Activated T-helper 2 cell treated with anti-CD3 and anti-CD28 coated beads, Interferon-gamma antibody, Interleukin-2, Interleukin-4, amounts not matched to agents 10 μg/mL and 5 μg/mL and 100 μg/mL, durations not matched to agents 14 hours and 24 hours and 36 hours (primary cell): ENCODE results near the gene MDM2. TPM values are rescaled to one million over a fixed set of nuclear protein-coding genes. Genes with fewer than 3 reads are reported as not detected.
A peak's percentile ranks its signal among the peaks of the same experiment; 100 is the strongest.

Source experiments
- DNase-seq: peaks from one replicate; pipeline ENCODE4 v3.0.0; 2021; ENCODE audit warnings: low spot score
- H3K27ac Mint-ChIP-seq: one replicate; pipeline ENCODE4 v1.8.0; 2021; ENCODE audit warnings: mixed read lengths
- H3K27me3 Mint-ChIP-seq: one replicate; pipeline ENCODE4 v1.8.0; 2021; ENCODE audit warnings: low read depth, mixed read lengths
- H3K36me3 Mint-ChIP-seq: one replicate; pipeline ENCODE4 v1.8.0; 2021; ENCODE audit warnings: low read depth, mixed read lengths
- H3K4me1 Mint-ChIP-seq: one replicate; pipeline ENCODE4 v1.8.0; 2021; ENCODE audit warnings: low read depth, mixed read lengths
- H3K4me3 Mint-ChIP-seq: one replicate; pipeline ENCODE4 v1.8.0; 2021; ENCODE audit warnings: low read depth, mild to moderate bottlenecking, moderate library complexity, mixed read lengths
- H3K9me3 Mint-ChIP-seq: one replicate; pipeline ENCODE4 v1.8.0; 2021; ENCODE audit warnings: mixed read lengths
- intact Hi-C: fragments of 100-400 bp; cut with micrococcal nuclease; formaldehyde crosslinking; loops from one replicate; pipeline ENCODE4 v1.15.1; 2023
- total RNA-seq: library from RNA; stranded (reverse); gene quantifications from 2 replicates; pipeline ENCODE4 v1.2.3, GENCODE V29; 2022

Gene MDM2
- total RNA-seq, 1 donor from 2014 or later: 180 TPM

GRCh38 chr12:68772714-68773113, 35.3 kb upstream of the MDM2 start:
- Mint-ChIP-seq H3K27me3 (no peaks in the 10 kb centered on the region), H3K9me3 (no peaks in the 10 kb centered on the region), H3K4me3 (peak overlapping the region; percentile 40), H3K4me1 (peaks cover 4% of the 10 kb centered on the region), H3K27ac (no peak overlapping the region), H3K36me3 (no peaks in the 10 kb centered on the region)
- DNase-seq: no peak
- intact Hi-C loops: no loop called here

- Mint-ChIP-seq H3K4me3 (no peak overlapping the region), H3K36me3 (no peaks in the 10 kb centered on the region), H3K4me1 (peaks cover 4% of the 10 kb centered on the region), H3K27ac (no peak overlapping the region), H3K27me3 (no peaks in the 10 kb centered on the region), H3K9me3 (no peaks in the 10 kb centered on the region)
- no peak for DNase-seq
- intact Hi-C loops: no loop called here
Observed at GRCh38 chr12:68773582-68773981, 34.4 kb upstream of the MDM2 start.

- Mint-ChIP-seq H3K27me3 (no peaks in the 10 kb centered on the region), H3K4me3 (no peak overlapping the region), H3K9me3 (no peaks in the 10 kb centered on the region), H3K36me3 (no peaks in the 10 kb centered on the region), H3K27ac (no peak overlapping the region), H3K4me1 (peaks cover 4% of the 10 kb centered on the region)
- intact Hi-C loops: no loop called here
- DNase-seq: no peak
Observed at GRCh38 chr12:68775121-68775630, 32.8 kb upstream of the MDM2 start.

GRCh38 chr12:68776976-68777610, 30.9 kb upstream of the MDM2 start:
- Mint-ChIP-seq H3K4me1 (peaks cover 4% of the 10 kb centered on the region), H3K9me3 (no peaks in the 10 kb centered on the region), H3K36me3 (no peaks in the 10 kb centered on the region), H3K4me3 (no peak overlapping the region), H3K27me3 (no peaks in the 10 kb centered on the region), H3K27ac (no peak overlapping the region)
- intact Hi-C loops: no loop called here
- no peak for DNase-seq

GRCh38 chr12:68779280-68779679, 28.7 kb upstream of the MDM2 start:
- Mint-ChIP-seq H3K36me3 (no peaks in the 10 kb centered on the region), H3K9me3 (no peaks in the 10 kb centered on the region), H3K4me1 (no peaks in the 10 kb centered on the region), H3K27me3 (no peaks in the 10 kb centered on the region), H3K4me3 (no peak overlapping the region), H3K27ac (no peak overlapping the region)
- intact Hi-C loops: no loop called here
- no peak for DNase-seq

GRCh38 chr12:68780731-68781130, 27.2 kb upstream of the MDM2 start:
- H3K4me3 Mint-ChIP-seq: no peak overlapping the region
- no peaks in the 10 kb centered on the region for H3K4me1 Mint-ChIP-seq
- H3K27ac Mint-ChIP-seq: no peak overlapping the region
- H3K27me3 Mint-ChIP-seq: no peaks in the 10 kb centered on the region
- intact Hi-C loops: no loop called here
- no peaks in the 10 kb centered on the region for H3K9me3 Mint-ChIP-seq
- DNase-seq: no peak
- no peaks in the 10 kb centered on the region for H3K36me3 Mint-ChIP-seq

GRCh38 chr12:68781728-68782127, 26.2 kb upstream of the MDM2 start:
- H3K27ac Mint-ChIP-seq: no peak overlapping the region

GRCh38 chr12:68784015-68784414, 24.0 kb upstream of the MDM2 start:
- Mint-ChIP-seq H3K27me3 (no peaks in the 10 kb centered on the region), H3K36me3 (no peaks in the 10 kb centered on the region), H3K9me3 (no peaks in the 10 kb centered on the region), H3K4me1 (peaks cover 4% of the 10 kb centered on the region), H3K27ac (no peak overlapping the region), H3K4me3 (no peak overlapping the region)
- no peak for DNase-seq
- intact Hi-C loops: no loop called here

More at GRCh38 chr12:68781728-68782127, 26.2 kb upstream of the MDM2 start:
- H3K4me1 Mint-ChIP-seq: no peaks in the 10 kb centered on the region
- intact Hi-C loops: no loop called here
- H3K27me3 Mint-ChIP-seq: no peaks in the 10 kb centered on the region
- DNase-seq: no peak
- H3K36me3 Mint-ChIP-seq: no peaks in the 10 kb centered on the region
- H3K9me3 Mint-ChIP-seq: no peaks in the 10 kb centered on the region
- no peak overlapping the region for H3K4me3 Mint-ChIP-seq

- no peak for DNase-seq
- intact Hi-C loops: no loop called here
- Mint-ChIP-seq H3K4me1 (peaks cover 4% of the 10 kb centered on the region), H3K4me3 (no peak overlapping the region), H3K27me3 (no peaks in the 10 kb centered on the region), H3K27ac (no peak overlapping the region), H3K36me3 (no peaks in the 10 kb centered on the region), H3K9me3 (no peaks in the 10 kb centered on the region)
Observed at GRCh38 chr12:68785358-68785757, 22.6 kb upstream of the MDM2 start.

- Mint-ChIP-seq H3K4me3 (no peak overlapping the region), H3K9me3 (no peaks in the 10 kb centered on the region), H3K36me3 (no peaks in the 10 kb centered on the region), H3K27ac (no peak overlapping the region), H3K27me3 (no peaks in the 10 kb centered on the region), H3K4me1 (peaks cover 4% of the 10 kb centered on the region)
- intact Hi-C loops: no loop called here
- DNase-seq: no peak
Observed at GRCh38 chr12:68785823-68786222, 22.2 kb upstream of the MDM2 start.

GRCh38 chr12:68786929-68787328, 21.0 kb upstream of the MDM2 start:
- peaks cover 4% of the 10 kb centered on the region for H3K4me1 Mint-ChIP-seq

GRCh38 chr12:68788554-68789143, 19.3 kb upstream of the MDM2 start:
- no peaks in the 10 kb centered on the region for H3K9me3 Mint-ChIP-seq
- no peaks in the 10 kb centered on the region for H3K27me3 Mint-ChIP-seq
- intact Hi-C loops: no loop called here
- no peak overlapping the region for H3K4me3 Mint-ChIP-seq
- peaks cover 9% of the 10 kb centered on the region for H3K4me1 Mint-ChIP-seq
- DNase-seq: no peak
- no peaks in the 10 kb centered on the region for H3K36me3 Mint-ChIP-seq
- no peak overlapping the region for H3K27ac Mint-ChIP-seq

More at GRCh38 chr12:68786929-68787328, 21.0 kb upstream of the MDM2 start:
- no peak for DNase-seq
- H3K4me3 Mint-ChIP-seq: no peak overlapping the region
- intact Hi-C loops: no loop called here
- no peaks in the 10 kb centered on the region for H3K27me3 Mint-ChIP-seq
- H3K27ac Mint-ChIP-seq: no peak overlapping the region
- no peaks in the 10 kb centered on the region for H3K36me3 Mint-ChIP-seq
- no peaks in the 10 kb centered on the region for H3K9me3 Mint-ChIP-seq

GRCh38 chr12:68789144-68789878, 18.7 kb upstream of the MDM2 start:
- H3K4me1 Mint-ChIP-seq: peaks cover 9% of the 10 kb centered on the region
- no peak overlapping the region for H3K27ac Mint-ChIP-seq
- no peaks in the 10 kb centered on the region for H3K36me3 Mint-ChIP-seq
- no peak for DNase-seq
- H3K9me3 Mint-ChIP-seq: no peaks in the 10 kb centered on the region
- intact Hi-C loops: no loop called here
- no peak overlapping the region for H3K4me3 Mint-ChIP-seq
- H3K27me3 Mint-ChIP-seq: no peaks in the 10 kb centered on the region
